Activated CD4-positive, alpha-beta T cell treated with anti-CD3 and anti-CD28 coated beads, Interleukin-2, amount 50 U/mL, for 4 hours (primary cell): Measurements from ENCODE around the gene DDA1.

ENCODE experiments used
- DNase-seq, 2 experiments: peaks; one replicate each; pipeline ENCODE4 v3.0.0-alpha.2; 2020

Gene DDA1

GRCh38 chr19:17312189-17313113 is 3.1 kb downstream of the DDA1 start:
- no peak for DNase-seq

GRCh38 chr19:17314007-17314593 is 4.7 kb downstream of the DDA1 start:
- no peak for DNase-seq

GRCh38 chr19:17318966-17319365 is 9.6 kb downstream of the DDA1 start:
- no peak for DNase-seq

GRCh38 chr19:17319473-17320238 is 10.3 kb downstream of the DDA1 start:
- DNase-seq: no peak

- DNase-seq: no peak
These were observed 11.1 kb downstream of the DDA1 start for GRCh38 chr19:17320435-17320834.

- DNase-seq: no peak
These were observed 12.5 kb downstream of the DDA1 start for GRCh38 chr19:17321655-17322489.

- DNase-seq: no peak
These were observed 13.5 kb downstream of the DDA1 start for GRCh38 chr19:17322854-17323253.

GRCh38 chr19:17323300-17323963 is 14.1 kb downstream of the DDA1 start:
- DNase-seq: no peak

GRCh38 chr19:17323964-17324332 is 14.6 kb downstream of the DDA1 start:
- DNase-seq: no peak

GRCh38 chr19:17324357-17325114 is 15.2 kb downstream of the DDA1 start:
- DNase-seq: no peak

- DNase-seq: no peak
These were observed 15.8 kb downstream of the DDA1 start for GRCh38 chr19:17325133-17325532.

GRCh38 chr19:17325881-17326594 is 16.7 kb downstream of the DDA1 start:
- no peak for DNase-seq

GRCh38 chr19:17326595-17326966 is 17.2 kb downstream of the DDA1 start:
- no peak for DNase-seq

GRCh38 chr19:17327068-17327653 is 17.8 kb downstream of the DDA1 start:
- DNase-seq: no peak

GRCh38 chr19:17327654-17328516 is 18.5 kb downstream of the DDA1 start:
- peak; percentile 54 to 59 for DNase-seq

- DNase-seq: peak; percentile 41 to 47
These were observed 19.4 kb downstream of the DDA1 start for GRCh38 chr19:17328517-17329365.

GRCh38 chr19:17329366-17330261 is 20.3 kb downstream of the DDA1 start:
- DNase-seq: no peak
